HL-60/S4 (cell line): Measurements from ENCODE around the gene SIRPB1.
"Not testable (repeated sequence)": the region's sequence is repeated elsewhere in the genome, so short reads cannot be mapped to it uniquely, and the experiment has no call there.

ENCODE experiments used
- in situ Hi-C: fragments of 300-500 bp; cut with MboI; formaldehyde crosslinking; loops from 2 replicates; pipeline ENCODE4 v1.14.3; 2022; ENCODE audit warnings: low sequenced_read_pairs

The SIRPB1 gene

GRCh38 chr20:1600736-1601135, 19.1 kb downstream of the SIRPB1 start:
- in situ Hi-C loops: no loop called here

GRCh38 chr20:1595333-1595732, 24.5 kb downstream of the SIRPB1 start:
- in situ Hi-C loops: no loop called here

- in situ Hi-C loops: no loop called here
Measured at GRCh38 chr20:1588533-1589460, 31.0 kb downstream of the SIRPB1 start.

- in situ Hi-C loops: no loop called here
Measured at GRCh38 chr20:1587781-1588532, 31.9 kb downstream of the SIRPB1 start.

- in situ Hi-C loops: no loop called here
Measured at GRCh38 chr20:1579488-1579887, 40.3 kb downstream of the SIRPB1 start.

- in situ Hi-C loops: no loop called here
Measured at GRCh38 chr20:1577906-1578305, 41.9 kb downstream of the SIRPB1 start.

GRCh38 chr20:1577313-1577712, 42.5 kb downstream of the SIRPB1 start:
- in situ Hi-C loops: not testable (repeated sequence)

GRCh38 chr20:1576641-1577040, 43.2 kb downstream of the SIRPB1 start:
- in situ Hi-C loops: no loop called here

GRCh38 chr20:1576003-1576402, 43.8 kb downstream of the SIRPB1 start:
- in situ Hi-C loops: not testable (repeated sequence)

- in situ Hi-C loops: not testable (repeated sequence)
Measured at GRCh38 chr20:1571583-1571982, 48.2 kb downstream of the SIRPB1 start.
